HG03571 (cell line): ENCODE results near the gene RPL19.
"Not testable (repeated sequence)": the region's sequence is repeated elsewhere in the genome, so short reads cannot be mapped to it uniquely, and the experiment has no call there.

Experiments
- ATAC-seq: cut with Tn5 transposase; IDR thresholded peaks from one replicate; pipeline ENCODE4 v1.9.1; 2021; ENCODE audit not compliant: unreplicated experiment

Gene RPL19

DNA sequence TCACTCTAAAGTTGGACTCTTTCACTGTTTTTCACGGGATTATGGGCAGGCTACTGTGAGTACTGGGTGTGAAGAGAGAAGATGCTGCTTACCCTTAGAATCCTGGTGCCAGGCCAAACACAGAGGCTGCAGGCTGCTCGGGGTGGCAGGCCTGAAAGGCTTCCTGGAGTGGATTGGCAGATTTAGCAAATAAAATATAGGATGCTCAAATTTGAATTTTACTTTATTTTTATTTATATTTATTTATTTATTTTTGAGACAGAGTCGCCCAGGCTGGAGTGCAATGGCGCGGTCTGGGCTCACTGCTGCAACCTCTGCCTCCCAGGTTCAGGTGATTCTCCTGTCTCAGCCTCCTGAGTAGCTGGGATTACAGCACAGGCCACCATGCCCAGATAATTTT is 40.5 kb downstream of the RPL19 start:
- ATAC-seq, result no peak

DNA sequence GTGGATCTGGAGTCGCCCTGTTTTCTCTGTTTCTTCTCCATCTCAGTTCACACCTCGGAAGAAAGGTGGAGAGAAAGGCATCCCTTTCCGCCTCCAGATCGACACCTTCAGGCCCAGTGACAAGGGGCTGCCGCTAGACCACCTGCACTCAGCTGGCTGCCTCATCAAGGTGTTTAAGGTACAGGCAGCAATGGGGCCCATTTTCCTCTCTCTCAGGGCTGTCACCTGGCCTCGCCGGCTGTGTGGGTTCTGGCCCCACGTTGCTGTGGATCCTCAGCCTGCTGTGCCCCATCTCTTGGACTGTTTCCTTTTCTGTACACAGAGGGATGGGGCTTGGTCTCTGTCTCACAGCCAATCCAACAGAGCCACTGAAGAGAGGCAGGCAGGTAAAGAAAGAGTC is 43.1 kb downstream of the RPL19 start:
- ATAC-seq, result no peak

DNA sequence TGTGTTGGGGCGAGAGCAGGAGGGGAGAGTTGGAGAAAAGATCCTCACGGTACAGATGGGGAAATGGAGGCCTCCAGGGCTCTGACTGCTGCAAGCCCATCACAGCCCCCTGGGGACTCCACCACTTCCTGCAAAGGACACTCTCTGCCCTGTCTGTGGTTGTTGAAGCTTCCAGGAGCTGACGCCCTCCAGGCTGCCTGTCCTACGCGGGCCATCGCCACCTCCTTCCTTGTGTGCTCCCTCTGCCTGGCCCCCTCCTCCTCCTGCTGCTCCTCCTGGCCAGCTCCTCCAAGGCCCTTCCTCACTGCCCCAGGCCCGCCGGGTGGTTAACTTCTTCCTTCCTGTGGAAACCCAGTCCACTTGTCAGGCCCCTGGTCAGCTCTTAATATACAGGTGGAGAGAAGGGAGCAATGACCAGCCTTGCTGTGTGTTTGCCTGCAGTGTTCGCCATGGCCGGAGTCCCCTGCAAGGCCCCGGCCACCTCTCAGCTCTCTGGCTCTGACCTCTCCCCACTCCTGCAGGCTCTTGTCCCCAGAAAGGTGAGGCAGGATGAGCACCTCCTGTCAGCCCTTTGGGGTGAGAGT is 44.0 kb downstream of the RPL19 start:
- no peak for ATAC-seq

DNA sequence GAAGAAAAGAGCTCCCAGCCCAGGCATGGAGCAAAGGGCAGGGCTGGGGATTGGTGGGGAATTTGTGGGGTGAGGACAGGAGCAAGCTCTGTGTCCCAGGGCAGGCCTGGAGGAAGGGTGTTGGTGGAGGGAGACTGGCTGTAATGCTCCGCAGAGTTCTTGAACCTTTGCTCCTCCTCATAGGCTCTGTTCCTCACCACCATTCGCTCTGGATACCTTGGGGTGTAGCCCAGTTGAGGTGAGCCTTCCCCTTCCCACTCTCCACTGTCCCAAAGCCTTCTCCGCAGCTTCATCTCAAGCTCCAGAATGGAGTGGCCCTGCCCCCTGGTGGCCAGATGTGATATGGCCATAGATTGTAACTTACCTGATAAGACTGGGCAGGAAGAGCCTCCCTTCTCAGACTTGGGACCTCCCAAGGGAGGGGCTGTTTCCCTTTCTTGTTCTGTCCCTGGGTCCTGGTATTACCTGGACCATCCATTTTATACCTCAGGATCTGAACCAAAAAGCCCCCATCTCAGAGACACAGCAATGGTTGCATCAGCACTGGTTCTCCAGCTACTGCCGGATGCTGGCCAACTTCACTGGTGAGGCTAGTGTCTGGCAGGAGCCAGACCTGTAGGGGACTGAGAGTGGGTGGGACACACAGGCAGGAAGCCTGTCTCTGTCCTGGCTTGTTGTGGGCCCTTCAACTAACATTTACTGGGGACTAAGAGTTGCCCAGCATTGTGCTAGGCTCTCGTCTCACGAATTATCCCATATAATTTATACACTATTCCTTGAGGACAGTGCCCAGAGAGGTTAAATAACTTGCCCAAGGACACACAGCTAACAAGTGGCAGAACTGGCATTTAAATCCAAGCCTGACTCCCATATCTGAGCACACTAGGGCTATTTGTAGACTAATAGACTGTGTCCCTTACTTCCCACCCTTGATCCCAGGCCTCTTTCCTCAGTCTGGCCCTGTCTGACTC is 44.8 kb downstream of the RPL19 start:
- no peak for ATAC-seq

DNA sequence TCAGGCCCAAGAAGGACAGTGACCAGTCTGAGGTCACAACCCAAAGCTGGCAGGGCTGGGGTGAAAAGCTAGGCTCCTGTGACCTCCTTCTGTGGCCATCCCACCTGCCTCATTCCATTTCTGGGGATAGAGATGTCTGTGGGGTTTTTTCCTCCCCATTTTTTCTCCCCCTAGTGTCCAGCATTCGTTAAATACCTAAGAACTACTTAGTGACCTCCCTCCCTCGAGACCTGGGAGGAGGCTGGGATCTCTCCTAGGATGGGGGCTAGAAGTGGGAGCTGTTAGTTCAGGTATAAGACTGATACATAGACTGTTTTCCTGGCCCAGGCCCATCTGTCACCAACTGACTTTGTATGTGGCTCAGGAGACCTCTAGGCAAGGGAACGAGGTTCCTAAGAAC is 46.2 kb downstream of the RPL19 start:
- no peak for ATAC-seq

DNA sequence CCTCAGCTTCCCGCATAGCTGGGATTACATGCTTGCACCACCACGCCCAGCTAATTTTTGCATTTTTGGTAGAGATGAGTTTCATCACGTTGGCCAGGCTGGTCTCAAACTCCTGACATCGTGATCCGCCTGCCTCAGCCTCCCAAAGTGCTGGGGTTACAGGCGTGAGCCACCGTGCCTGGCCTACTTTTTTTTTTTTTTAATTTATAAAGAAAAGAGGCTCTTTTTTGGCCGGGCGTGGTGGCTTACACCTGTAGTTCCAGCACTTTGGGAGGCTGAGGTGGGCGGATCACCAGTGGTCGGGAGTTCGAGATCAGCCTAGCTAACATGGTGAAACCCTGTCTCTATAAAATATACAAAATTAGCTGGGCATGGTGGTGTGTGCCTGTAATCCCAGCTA is 50.0 kb downstream of the RPL19 start:
- ATAC-seq, result not testable (repeated sequence)

DNA sequence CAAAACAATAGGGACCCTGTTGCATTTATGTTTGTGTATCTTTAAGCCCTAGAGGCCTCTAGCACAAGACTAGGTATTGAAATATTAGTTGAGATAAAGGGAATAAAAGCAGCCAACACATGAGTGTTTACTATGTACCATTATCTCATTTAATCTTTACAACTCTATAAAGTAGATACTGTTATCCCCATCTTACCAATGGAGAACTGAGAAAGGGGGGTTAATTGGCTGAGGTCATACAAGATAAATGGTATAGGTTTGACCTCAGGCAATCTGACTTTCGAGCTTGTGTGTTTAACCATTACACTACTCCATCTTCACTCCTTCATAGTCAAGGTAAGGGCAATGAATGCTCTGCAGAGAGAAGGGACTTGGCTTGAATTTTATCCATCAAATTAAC is 51.9 kb downstream of the RPL19 start:
- ATAC-seq, result no peak

DNA sequence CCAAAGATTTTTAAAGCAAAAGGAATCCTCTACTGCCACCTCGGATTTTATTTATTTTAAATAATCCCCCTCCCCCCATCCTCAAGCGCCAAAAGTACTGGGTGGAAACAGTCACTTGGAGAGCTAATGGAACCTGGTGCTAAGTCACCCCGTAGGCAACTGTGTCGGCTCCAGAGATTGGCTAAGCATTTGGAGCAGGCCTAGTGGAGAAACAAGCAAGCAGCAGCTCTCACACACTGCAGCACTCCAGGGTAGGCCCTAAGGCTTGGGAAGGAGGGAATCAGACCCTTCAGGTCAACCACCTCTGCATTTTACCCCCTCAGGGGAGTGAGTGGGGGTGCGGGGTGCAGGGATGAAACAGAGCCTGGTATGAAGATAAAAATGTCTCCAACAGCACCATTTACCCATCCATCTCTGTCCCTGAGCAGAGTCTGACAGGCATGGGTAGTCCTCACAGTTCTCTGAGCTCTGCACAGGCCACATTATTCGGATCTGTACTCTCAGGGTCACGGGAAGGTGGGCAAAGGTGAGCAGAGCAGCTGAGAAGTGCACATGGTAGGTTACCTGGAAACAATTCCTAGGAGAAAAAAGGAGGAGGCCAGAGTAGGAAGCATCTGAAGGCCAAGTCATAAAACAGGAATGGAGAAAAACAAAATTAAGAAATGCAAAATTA is 52.8 kb downstream of the RPL19 start:
- no peak for ATAC-seq
